Activated T-cell treated with anti-CD3 and anti-CD28 coated beads for 4 hours (primary cell): ENCODE results near the gene TLE3.

ENCODE experiments used
- DNase-seq: peaks from one replicate; pipeline ENCODE4 v3.0.0-alpha.2; 2020

TLE3 gene

DNA sequence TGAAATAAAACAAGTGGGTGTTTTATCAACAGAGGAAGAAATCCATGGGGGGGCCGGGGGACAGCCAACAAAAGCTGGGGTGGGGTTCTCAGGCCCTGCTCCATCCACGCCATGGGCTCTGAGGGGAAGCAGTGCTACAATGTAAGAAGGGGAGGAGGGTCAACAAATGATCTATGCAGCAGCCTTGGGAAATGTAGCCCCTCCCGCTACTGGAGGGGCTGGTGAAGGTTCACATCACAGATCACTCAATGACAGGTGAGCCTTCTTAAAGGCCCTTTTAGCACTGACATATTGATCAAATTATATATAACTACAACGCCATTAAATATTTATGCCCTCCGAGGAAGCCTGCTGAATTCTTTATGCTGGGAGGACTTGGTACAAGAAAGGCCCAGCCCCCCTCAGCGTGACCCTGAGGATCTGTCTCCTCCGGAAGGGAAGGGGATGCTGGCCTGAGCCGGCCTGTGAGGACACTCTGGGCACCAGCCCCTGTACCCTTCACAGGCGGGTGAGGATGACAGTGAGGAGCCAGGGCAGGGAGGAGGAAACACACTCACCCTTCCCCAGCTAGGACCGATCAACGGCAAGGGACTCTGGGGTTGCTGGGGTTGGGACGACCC lies 15.3 kb downstream of the TLE3 start:
- DNase-seq = no peak

GRCh38 chr15:70081612-70082011 lies 16.1 kb downstream of the TLE3 start:
- no peak for DNase-seq

GRCh38 chr15:70080347-70080746 lies 17.4 kb downstream of the TLE3 start:
- no peak for DNase-seq

DNA sequence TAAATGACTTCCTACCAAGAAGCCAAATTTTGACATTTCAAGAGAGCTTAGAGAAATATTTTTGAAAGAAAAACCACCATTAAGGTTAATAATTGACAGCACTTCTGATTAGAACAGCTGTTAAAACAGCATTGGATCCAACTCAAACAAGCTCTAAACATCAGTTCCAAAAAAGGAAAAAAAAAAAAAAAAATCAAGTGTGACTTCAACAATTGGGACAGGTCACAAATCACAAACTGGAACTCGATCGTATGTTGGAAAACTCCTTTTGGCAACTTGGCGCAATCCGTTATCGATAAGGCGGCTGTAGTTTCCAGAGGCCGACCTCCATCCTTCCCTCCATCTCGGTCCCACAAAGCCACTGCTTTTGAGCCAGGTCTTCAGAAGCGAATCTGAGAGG lies 17.8 kb downstream of the TLE3 start:
- DNase-seq = no peak

- no peak for DNase-seq
These were observed 18.9 kb downstream of the TLE3 start for GRCh38 chr15:70078578-70079417.

- no peak for DNase-seq
These were observed 20.2 kb downstream of the TLE3 start for GRCh38 chr15:70077188-70078147.

GRCh38 chr15:70074380-70074779 lies 23.3 kb downstream of the TLE3 start:
- no peak for DNase-seq

DNA sequence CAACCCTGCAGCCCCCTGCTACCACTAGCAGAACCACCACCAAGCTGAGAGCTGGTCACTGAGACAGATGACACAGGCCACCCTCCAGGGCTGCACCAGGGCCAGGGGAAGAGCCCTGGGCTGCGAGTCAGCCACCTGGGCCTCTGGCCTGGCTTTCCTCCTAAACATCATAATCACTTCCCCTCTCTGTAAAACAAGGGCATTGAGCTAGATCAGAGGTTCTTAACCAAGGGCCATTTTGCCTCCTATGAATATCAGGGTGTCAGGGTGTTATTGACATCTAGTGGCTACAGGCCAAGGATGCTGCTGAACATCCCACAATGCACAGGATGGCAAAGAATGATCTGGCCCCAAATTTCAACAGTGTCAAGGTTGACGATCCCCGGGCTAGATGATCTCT lies 25.2 kb downstream of the TLE3 start:
- no peak for DNase-seq

- no peak for DNase-seq
These were observed 25.9 kb downstream of the TLE3 start for GRCh38 chr15:70071799-70072198.

DNA sequence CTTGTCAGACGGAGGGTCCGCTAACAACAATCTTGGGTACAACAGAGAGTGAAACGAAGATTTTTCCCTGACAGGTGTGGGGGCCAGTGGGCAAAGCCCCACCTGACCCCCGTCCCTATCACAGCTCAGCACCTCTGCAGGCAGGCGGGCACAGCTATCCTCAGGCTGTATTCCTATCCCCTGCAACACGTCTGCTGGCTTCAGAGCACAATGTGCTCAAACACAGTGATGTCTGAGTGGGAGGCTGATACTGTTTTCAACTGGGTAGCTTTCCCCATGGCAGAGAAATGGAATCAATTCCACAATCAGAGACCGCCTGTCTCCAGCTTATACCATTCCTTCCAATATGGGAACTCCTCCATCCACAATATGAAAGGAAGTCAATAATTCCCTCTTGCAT lies 28.0 kb downstream of the TLE3 start:
- no peak for DNase-seq

GRCh38 chr15:70068783-70069565 lies 28.7 kb downstream of the TLE3 start:
- DNase-seq = no peak

DNA sequence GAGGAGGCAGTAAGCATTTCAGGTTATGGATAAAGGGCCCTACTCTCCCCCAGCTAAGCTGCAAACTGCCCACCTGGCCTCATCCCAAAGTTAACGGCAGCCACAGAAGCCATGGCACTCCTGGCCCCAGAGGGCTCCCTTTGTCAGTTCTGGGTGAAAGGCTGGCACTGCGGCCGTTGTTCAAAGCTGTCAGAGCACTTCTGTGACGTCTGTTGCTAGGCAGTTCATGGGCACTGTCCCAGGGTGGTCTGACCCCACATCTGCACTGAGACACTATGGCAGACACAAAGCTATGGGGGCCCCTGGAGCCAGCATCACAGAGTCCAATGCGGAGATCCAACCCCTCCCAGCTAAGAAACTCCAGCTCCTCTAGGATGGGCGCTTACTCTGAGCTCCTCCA lies 30.0 kb downstream of the TLE3 start:
- DNase-seq = no peak

DNA sequence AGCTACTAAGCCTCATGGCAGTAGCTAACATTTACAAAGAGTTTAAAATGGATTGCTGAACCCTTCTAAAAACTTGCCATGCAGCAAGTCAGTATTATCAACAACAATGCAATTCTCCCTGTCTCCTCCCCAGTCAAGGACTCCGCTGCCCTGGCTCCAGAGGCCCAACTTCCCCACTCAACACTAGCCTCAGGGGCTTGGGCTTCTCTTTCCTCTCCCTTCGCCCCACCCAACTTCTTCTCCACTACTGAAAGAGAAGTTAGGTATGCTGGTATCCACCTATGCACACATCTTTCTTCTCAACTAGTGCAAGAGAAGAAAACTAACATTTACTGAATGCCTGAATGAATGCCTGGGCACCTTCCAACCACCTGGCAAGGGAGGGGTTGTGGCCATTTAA lies 30.7 kb downstream of the TLE3 start:
- no peak for DNase-seq

GRCh38 chr15:70066447-70066846 lies 31.3 kb downstream of the TLE3 start:
- DNase-seq = no peak

DNA sequence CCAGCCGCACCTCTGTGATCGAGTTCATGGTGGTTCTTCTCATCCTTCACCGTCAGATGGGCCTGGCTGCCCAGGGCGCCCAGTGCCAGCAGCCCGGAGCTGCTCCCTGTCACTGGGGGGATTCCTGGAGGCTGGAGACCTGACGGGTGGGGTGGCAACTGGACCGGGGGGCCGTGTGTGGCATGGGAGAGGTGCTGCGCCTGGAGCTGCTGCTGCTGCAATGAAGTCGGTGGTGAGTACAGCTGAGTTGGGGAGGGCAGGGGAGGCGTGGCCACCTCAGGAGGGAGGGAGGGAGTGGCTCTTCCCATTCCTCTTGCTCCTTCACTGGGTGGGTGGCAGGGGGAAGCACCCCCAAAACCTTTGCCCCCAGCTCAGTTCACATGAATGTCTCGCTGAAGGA lies 31.7 kb downstream of the TLE3 start:
- no peak for DNase-seq

- no peak for DNase-seq
These were observed 32.6 kb downstream of the TLE3 start for GRCh38 chr15:70065006-70065722.

GRCh38 chr15:70064441-70064840 lies 33.3 kb downstream of the TLE3 start:
- DNase-seq = no peak

DNA sequence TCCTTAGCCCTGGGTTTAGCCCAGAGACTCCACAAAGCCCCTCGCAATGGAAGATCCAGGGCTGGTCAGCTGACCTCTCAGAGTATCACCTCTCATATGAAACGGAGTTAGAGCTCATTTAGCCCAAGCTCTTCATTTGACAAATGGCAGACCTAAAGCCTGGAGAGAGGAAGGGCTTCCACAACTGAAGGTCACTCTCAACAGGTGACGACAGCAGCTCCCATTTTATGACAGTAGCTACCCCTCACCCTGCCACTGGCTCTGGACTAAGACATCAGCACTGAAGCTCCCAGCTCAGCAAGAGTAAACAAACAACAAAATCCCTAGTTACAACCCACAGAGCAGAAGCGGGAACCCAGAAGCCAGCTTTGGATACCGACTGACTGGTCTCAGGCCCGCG lies 33.7 kb downstream of the TLE3 start:
- DNase-seq = no peak

- no peak for DNase-seq
These were observed 34.3 kb downstream of the TLE3 start for GRCh38 chr15:70063261-70063925.

GRCh38 chr15:70062321-70062956 lies 35.3 kb downstream of the TLE3 start:
- DNase-seq = no peak
